IMR-90 (cell line): ENCODE results near the gene ITGAL. TPM values are rescaled to one million over a fixed set of nuclear protein-coding genes. Genes with fewer than 3 reads are reported as not detected.
"Not testable (repeated sequence)": the region's sequence is repeated elsewhere in the genome, so short reads cannot be mapped to it uniquely, and the experiment has no call there.

ENCODE experiments used
- ATAC-seq: fragments of 200-7000 bp; cut with Tn5 transposase; 2 replicates; pipeline ENCODE4 v1.9.1; 2020; ENCODE audit warnings: low read depth, mild to moderate bottlenecking, moderate library complexity
- BruUV-seq: library from RNA; stranded (reverse); fragments of 400-500 nt; replicated peaks from 2 replicates; lab custom pipeline; 2021; lab: Mats Ljungman, UMichigan
- CTCF ChIA-PET: fragments of 300-600 bp; formaldehyde crosslinking; extraction: SDS; loops from one replicate; lab custom pipeline; 2021; ENCODE audit warnings: antibody characterized with exemption; lab: Yijun Ruan, JAX
- POLR2A ChIA-PET: fragments of 300-600 bp; sonication (Branson Sonifier 250); formaldehyde crosslinking; loops from one replicate; lab custom pipeline; 2022; ENCODE audit warnings: antibody characterized with exemption; ENCODE audit not compliant: unreplicated experiment; lab: Charles Lee
- DNase-seq: peaks from one replicate; pipeline ENCODE4 v3.0.0; 2013
- H2AFZ ChIP-seq: replicated peaks from 2 replicates; pipeline ENCODE3; 2013; ENCODE audit warnings: low read length, mild to moderate bottlenecking; ENCODE audit not compliant: poor library complexity
- H2AK5ac ChIP-seq: 2 replicates; pipeline ENCODE4 v1.6.1; 2013; ENCODE audit warnings: low read depth, low read length, inconsistent platforms
- H2AK9ac ChIP-seq: replicated peaks from 2 replicates; pipeline ENCODE3; 2013; ENCODE audit warnings: mild to moderate bottlenecking, low read depth, low read length, moderate library complexity; ENCODE audit not compliant: poor library complexity
- H2BK120ac ChIP-seq: 2 replicates; pipeline ENCODE4 v1.6.1; 2013; ENCODE audit warnings: low read depth, low read length, inconsistent platforms
- H2BK15ac ChIP-seq: 3 replicates; pipeline ENCODE4 v1.6.1; 2013; ENCODE audit warnings: low read depth, low read length, inconsistent platforms
- H2BK20ac ChIP-seq: 2 replicates; pipeline ENCODE4 v1.6.1; 2013; ENCODE audit warnings: low read depth, mild to moderate bottlenecking, inconsistent platforms, low read length, moderate library complexity
- H2BK5ac ChIP-seq: 2 replicates; pipeline ENCODE4 v1.6.1; 2013; ENCODE audit warnings: mild to moderate bottlenecking, low read depth, low read length, inconsistent platforms; ENCODE audit not compliant: poor library complexity, severe bottlenecking
- H3K14ac ChIP-seq: replicated peaks from 2 replicates; pipeline ENCODE4 v1.6.1; 2013; ENCODE audit warnings: low read depth, low read length, inconsistent platforms
- H3K18ac ChIP-seq: 2 replicates; pipeline ENCODE4 v1.6.1; 2013; ENCODE audit warnings: low read depth, low read length, control low read depth
- H3K23ac ChIP-seq: 2 replicates; pipeline ENCODE4 v1.6.1; 2013; ENCODE audit warnings: low read depth, low read length, inconsistent platforms
- H3K27ac ChIP-seq: 2 replicates; pipeline ENCODE4 v1.5.1; 2013; ENCODE audit warnings: mild to moderate bottlenecking, control low read depth, low read length; ENCODE audit not compliant: insufficient read depth
- H3K27me3 ChIP-seq: 2 replicates; pipeline ENCODE4 v1.6.1; 2013; ENCODE audit warnings: low read length; ENCODE audit not compliant: control insufficient read depth, insufficient read depth
- H3K36me3 ChIP-seq: 2 replicates; pipeline ENCODE4 v1.6.1; 2013; ENCODE audit warnings: low read length, mixed read lengths; ENCODE audit not compliant: control insufficient read depth, insufficient read depth
- H3K4ac ChIP-seq: 2 replicates; pipeline ENCODE4 v1.6.1; 2013; ENCODE audit warnings: low read depth, low read length, inconsistent platforms
- H3K4me1 ChIP-seq: 2 replicates; pipeline ENCODE4 v1.6.1; 2013; ENCODE audit warnings: low read length, mixed read lengths; ENCODE audit not compliant: control insufficient read depth, insufficient read depth
- H3K4me2 ChIP-seq: 2 replicates; pipeline ENCODE4 v1.6.1; 2013; ENCODE audit warnings: low read depth, mild to moderate bottlenecking, control low read depth, low read length, moderate library complexity
- H3K4me3 ChIP-seq: 2 replicates; pipeline ENCODE4 v1.5.1; 2013; ENCODE audit warnings: low read depth, mild to moderate bottlenecking, control low read depth, low read length, moderate library complexity; ENCODE audit not compliant: insufficient read depth
- H3K56ac ChIP-seq: 2 replicates; pipeline ENCODE4 v1.6.1; 2013; ENCODE audit warnings: low read length, inconsistent platforms; ENCODE audit not compliant: insufficient read depth; ENCODE audit errors: extremely low read depth
- H3K79me1 ChIP-seq, 2 experiments: 2 replicates each; pipeline ENCODE4 v1.6.1; 2013; ENCODE audit warnings: low read length in 2 of 2, inconsistent platforms in 1 of 2, low read depth in 1 of 2
- H3K9ac ChIP-seq: 2 replicates; pipeline ENCODE4 v1.6.1; 2013; ENCODE audit warnings: low read depth, low read length, control low read depth
- H3K9me1 ChIP-seq: 2 replicates; pipeline ENCODE4 v1.6.1; 2013; ENCODE audit warnings: low read length, inconsistent platforms; ENCODE audit not compliant: insufficient read depth
- H3K9me3 ChIP-seq: 2 replicates; pipeline ENCODE4 v1.6.1; 2013; ENCODE audit warnings: low read length; ENCODE audit not compliant: control insufficient read depth, insufficient read depth
- H4K20me1 ChIP-seq: 2 replicates; pipeline ENCODE4 v1.6.1; 2013; ENCODE audit warnings: low read length, inconsistent platforms; ENCODE audit not compliant: insufficient read depth
- H4K5ac ChIP-seq: 2 replicates; pipeline ENCODE4 v1.6.1; 2013; ENCODE audit warnings: mild to moderate bottlenecking, low read depth, low read length, control low read depth
- H4K8ac ChIP-seq, 2 experiments: 2 replicates each; pipeline ENCODE4 v1.6.1; 2013; ENCODE audit warnings: low read depth in 2 of 2, low read length in 2 of 2, control low read depth in 1 of 2, inconsistent platforms in 1 of 2
- H4K91ac ChIP-seq: 2 replicates; pipeline ENCODE4 v1.6.1; 2013; ENCODE audit warnings: low read depth, low read length, inconsistent platforms; ENCODE audit not compliant: insufficient read depth
- WGBS, 2 experiments: methylation state at CpG; one replicate each; pipeline versions ENCODE4 v1.1.5 to v1.1.7; 2013; ENCODE audit warnings: missing lambda C conversion rate in 2 of 2; ENCODE audit not compliant: insufficient read length in 1 of 2; ENCODE audit errors: extremely low coverage in 2 of 2; 5-methylcytosine and 5-hydroxymethylcytosine counted together
- dilution Hi-C: fragments of 300-500 bp; cut with HindIII; formaldehyde crosslinking; loops from one replicate; pipeline ENCODE4 v1.14.3; 2018; ENCODE audit warnings: low sequenced_read_pairs; ENCODE audit not compliant: unreplicated experiment
- in situ Hi-C: fragments of 300-500 bp; cut with MboI; formaldehyde crosslinking; loops from 3 replicates; pipeline ENCODE4 v1.14.3; 2019; ENCODE audit warnings: low sequenced_read_pairs, inconsistent platforms, mixed read lengths
- intact Hi-C: fragments of 100-400 bp; cut with micrococcal nuclease; formaldehyde crosslinking; loops from 2 replicates; pipeline ENCODE4 v1.10.0; 2022
- polyA plus RNA-seq, 3 experiments: library from polyadenylated mRNA; depleted of rRNA; stranded (reverse); fragments of >200 nt; gene quantifications; 2 replicates each; pipeline ENCODE4 v1.2.3, GENCODE V29; 2012; ENCODE audit warnings: low replicate concordance in 1 of 3
- total RNA-seq: library from RNA; depleted of rRNA; stranded (reverse); fragments of >200 nt; gene quantifications from 2 replicates; pipeline ENCODE4 v1.2.3, GENCODE V29; 2012

The ITGAL gene
- total and polyA plus RNA-seq, 2 of the 4 experiments (the other 2 are of a cell fraction), result not detected

GRCh38 chr16:30452709-30453580 is 19.6 kb upstream of the ITGAL start:
- H4K5ac ChIP-seq, H4K20me1 ChIP-seq, DNase-seq, H4K8ac ChIP-seq, H3K4me2 ChIP-seq, CTCF ChIA-PET, dilution Hi-C loops, H2AK9ac ChIP-seq, H2BK20ac ChIP-seq, H3K56ac ChIP-seq, H3K4me1 ChIP-seq, H3K9ac ChIP-seq, H4K91ac ChIP-seq, H3K14ac ChIP-seq, H3K9me1 ChIP-seq, H2BK120ac ChIP-seq, in situ Hi-C loops, BruUV-seq, H3K4me3 ChIP-seq, intact Hi-C loops, H3K18ac ChIP-seq, H3K23ac ChIP-seq, POLR2A ChIA-PET, H3K27ac ChIP-seq, H2AFZ ChIP-seq, H3K36me3 ChIP-seq, H2AK5ac ChIP-seq, ATAC-seq, H2BK15ac ChIP-seq, H3K9me3 ChIP-seq, H3K79me1 ChIP-seq, H2BK5ac ChIP-seq, H3K4ac ChIP-seq: not testable (repeated sequence)
- peaks cover 26% of the 10 kb centered on the region for H3K27me3 ChIP-seq
- WGBS, 2 experiments, result 81% methylated on average over 3 of the region's 20 CpGs; no CpG with 5 or more reads in 1 of the 2 experiments
